ENCODE measurements around the gene SGMS2.

Gene SGMS2

DNA sequence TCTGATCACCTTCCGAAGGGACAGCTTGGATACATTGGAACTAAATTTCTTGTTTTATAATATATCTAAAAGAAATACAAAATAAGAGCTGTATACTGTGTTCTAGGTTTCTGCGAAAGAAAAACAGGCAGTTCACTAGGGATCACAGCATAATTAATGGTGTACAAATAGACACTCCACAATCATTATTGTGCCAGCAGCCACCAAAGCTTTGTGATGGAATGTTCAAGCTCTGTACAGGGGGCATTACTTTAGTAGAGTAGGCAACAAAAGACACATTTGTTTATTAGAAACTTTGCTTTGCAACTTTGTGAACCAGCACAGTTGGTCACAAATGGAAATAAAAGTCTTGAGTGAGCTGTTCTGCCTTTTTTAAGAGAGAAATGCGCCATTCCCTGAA lies 49.3 kb downstream of the SGMS2 start:
- DNase-seq = no peak
- TF ChIP-seq, protein P1, sequence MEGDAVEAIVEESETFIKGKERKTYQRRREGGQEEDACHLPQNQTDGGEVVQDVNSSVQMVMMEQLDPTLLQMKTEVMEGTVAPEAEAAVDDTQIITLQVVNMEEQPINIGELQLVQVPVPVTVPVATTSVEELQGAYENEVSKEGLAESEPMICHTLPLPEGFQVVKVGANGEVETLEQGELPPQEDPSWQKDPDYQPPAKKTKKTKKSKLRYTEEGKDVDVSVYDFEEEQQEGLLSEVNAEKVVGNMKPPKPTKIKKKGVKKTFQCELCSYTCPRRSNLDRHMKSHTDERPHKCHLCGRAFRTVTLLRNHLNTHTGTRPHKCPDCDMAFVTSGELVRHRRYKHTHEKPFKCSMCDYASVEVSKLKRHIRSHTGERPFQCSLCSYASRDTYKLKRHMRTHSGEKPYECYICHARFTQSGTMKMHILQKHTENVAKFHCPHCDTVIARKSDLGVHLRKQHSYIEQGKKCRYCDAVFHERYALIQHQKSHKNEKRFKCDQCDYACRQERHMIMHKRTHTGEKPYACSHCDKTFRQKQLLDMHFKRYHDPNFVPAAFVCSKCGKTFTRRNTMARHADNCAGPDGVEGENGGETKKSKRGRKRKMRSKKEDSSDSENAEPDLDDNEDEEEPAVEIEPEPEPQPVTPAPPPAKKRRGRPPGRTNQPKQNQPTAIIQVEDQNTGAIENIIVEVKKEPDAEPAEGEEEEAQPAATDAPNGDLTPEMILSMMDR (IDR thresholded peaks at IDR 0.05; ENCODE audit: low read depth, low read length, missing control alignments) = no peak
- H3K27ac ChIP-seq = no peak overlapping the region
- no peaks in the 10 kb centered on the region for H3K36me3 ChIP-seq (replicated peaks)
- H3K27me3 ChIP-seq (replicated peaks) = no peaks in the 10 kb centered on the region
- in situ Hi-C loops (cut with HindIII; ENCODE audit: low pct_ligation_motif_present, low sequenced_read_pairs) = no loop called here
- no peak overlapping the region for H3K4me3 ChIP-seq (ENCODE audit: low read depth, low read length)

DNA sequence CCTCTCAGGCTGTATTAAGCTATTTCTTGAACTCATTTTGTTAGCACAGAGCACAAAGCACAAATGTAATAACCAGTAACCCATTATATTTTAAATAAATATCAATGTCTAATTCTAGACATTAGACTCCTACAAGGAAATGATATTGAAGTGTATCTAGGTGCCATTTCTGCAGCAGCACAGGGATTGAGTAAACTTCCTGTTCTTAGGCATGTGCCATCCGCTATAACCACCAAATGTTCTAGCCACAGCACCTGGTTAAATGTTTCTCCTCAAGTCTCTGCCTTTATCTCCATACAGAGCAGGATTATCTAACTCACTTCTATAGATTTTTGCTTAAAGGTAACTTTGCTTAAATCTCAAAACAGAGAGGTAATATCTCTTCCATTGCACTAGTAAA lies 51.4 kb downstream of the SGMS2 start:
- Histone ChIP-seq H3K4me3 (ENCODE audit: low read depth, low read length) (no peak overlapping the region), H3K27ac (no peak overlapping the region), H3K36me3 (replicated peaks) (no peaks in the 10 kb centered on the region), H3K27me3 (replicated peaks) (no peaks in the 10 kb centered on the region)
- in situ Hi-C loops (cut with HindIII; ENCODE audit: low pct_ligation_motif_present, low sequenced_read_pairs) = no loop called here
- TF ChIP-seq, protein P1 (IDR thresholded peaks at IDR 0.05; ENCODE audit: low read depth, low read length, missing control alignments) = no peak
- DNase-seq = no peak

DNA sequence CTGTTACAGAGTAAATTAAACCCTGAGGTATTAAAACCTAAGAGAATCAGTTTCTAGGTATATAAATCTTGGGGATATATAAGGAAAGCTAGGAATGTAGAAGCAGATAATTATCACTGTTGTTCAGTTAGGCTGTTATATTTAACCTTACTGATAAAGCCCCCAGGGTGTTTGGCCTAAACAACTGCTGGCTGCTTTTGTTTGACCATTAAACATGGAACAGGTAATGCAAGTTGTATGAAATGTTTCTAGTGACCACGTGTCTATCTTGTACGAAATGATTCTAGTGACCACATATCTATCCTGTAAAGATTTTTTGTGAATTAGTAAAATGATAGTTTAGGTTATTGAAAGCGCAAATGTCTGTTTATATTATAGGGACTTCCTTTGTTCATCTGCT lies 52.6 kb downstream of the SGMS2 start:
- H3K27me3 ChIP-seq (replicated peaks) = no peaks in the 10 kb centered on the region
- no peaks in the 10 kb centered on the region for H3K36me3 ChIP-seq (replicated peaks)
- H3K4me3 ChIP-seq (ENCODE audit: low read depth, low read length) = no peak overlapping the region
- TF ChIP-seq, protein P1 (IDR thresholded peaks at IDR 0.05; ENCODE audit: low read depth, low read length, missing control alignments) = no peak
- in situ Hi-C loops (cut with HindIII; ENCODE audit: low pct_ligation_motif_present, low sequenced_read_pairs) = no loop called here
- no peak overlapping the region for H3K27ac ChIP-seq
- no peak for DNase-seq

DNA sequence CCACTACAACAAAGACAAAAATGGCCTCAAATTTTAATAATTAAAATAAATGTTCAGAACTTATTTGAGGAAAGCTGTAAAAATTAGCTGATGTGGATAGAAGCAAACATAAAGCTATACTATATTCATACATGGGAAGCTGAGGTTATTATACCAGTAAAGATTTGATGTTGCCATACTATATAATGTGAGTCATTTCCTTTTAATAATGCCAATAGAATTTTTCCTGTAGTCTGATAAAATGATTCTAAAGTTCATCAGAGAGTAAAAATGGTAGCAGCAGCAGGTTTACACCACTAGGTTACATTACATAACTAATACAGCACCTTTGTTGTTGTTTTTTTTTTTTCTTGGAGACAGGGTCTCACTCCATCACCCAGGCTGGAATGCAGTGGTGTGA lies 61.1 kb downstream of the SGMS2 start:
- no peak for DNase-seq
- Histone ChIP-seq H3K27ac (no peak overlapping the region), H3K4me3 (ENCODE audit: low read depth, low read length) (no peak overlapping the region), H3K27me3 (replicated peaks) (no peaks in the 10 kb centered on the region), H3K36me3 (replicated peaks) (no peaks in the 10 kb centered on the region)
- in situ Hi-C loops (cut with HindIII; ENCODE audit: low pct_ligation_motif_present, low sequenced_read_pairs) = no loop called here
- TF ChIP-seq, protein P1 (IDR thresholded peaks at IDR 0.05; ENCODE audit: low read depth, low read length, missing control alignments) = no peak

DNA sequence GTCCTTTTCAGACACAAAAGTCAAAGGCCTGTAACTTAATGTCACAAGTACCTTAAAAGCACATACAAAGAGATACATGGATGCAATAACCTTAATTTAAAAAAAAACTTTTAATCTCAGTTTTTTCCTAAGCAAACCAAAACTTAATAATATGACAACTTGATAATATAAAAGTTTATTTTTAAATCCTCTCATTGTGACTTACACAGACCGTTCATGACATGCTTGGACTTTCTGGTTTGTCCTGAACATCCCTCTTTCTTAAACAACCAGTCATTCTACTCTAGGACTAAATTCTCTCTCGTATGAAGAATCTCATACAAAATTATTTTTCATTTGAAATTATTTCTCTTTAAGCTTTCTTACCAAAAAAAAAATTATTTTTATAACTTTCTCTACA lies 63.5 kb downstream of the SGMS2 start:
- H3K27me3 ChIP-seq (replicated peaks) = no peaks in the 10 kb centered on the region
- no peak overlapping the region for H3K4me3 ChIP-seq (ENCODE audit: low read depth, low read length)
- H3K27ac ChIP-seq = no peak overlapping the region
- DNase-seq = no peak
- TF ChIP-seq, protein P1 (IDR thresholded peaks at IDR 0.05; ENCODE audit: low read depth, low read length, missing control alignments) = no peak
- in situ Hi-C loops (cut with HindIII; ENCODE audit: low pct_ligation_motif_present, low sequenced_read_pairs) = no loop called here
- no peaks in the 10 kb centered on the region for H3K36me3 ChIP-seq (replicated peaks)

DNA sequence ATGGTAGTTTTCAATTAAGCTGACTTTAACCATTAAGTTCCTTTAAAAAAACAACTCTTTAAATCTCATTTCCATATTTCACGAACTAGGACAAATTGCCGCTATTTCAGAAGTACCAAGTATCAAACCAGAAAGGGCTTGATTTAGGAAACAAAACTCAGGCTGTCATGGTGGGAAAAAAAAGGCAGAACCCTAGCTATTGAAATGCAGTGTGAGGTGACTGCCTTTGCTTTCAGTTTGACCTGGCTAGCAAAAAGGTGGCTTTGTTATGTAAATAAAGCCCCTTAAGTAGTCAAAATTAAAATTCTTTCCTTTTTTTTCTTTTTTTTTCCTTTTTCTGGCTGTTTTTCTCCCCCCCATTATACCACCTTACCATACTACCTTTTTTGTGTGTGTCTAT lies 66.0 kb downstream of the SGMS2 start:
- no peak for DNase-seq
- no peaks in the 10 kb centered on the region for H3K36me3 ChIP-seq (replicated peaks)
- H3K4me3 ChIP-seq (ENCODE audit: low read depth, low read length) = no peak overlapping the region
- no peaks in the 10 kb centered on the region for H3K27me3 ChIP-seq (replicated peaks)
- in situ Hi-C loops (cut with HindIII; ENCODE audit: low pct_ligation_motif_present, low sequenced_read_pairs) = no loop called here
- no peak overlapping the region for H3K27ac ChIP-seq
- TF ChIP-seq, protein P1 (IDR thresholded peaks at IDR 0.05; ENCODE audit: low read depth, low read length, missing control alignments) = no peak

Measured in brain microvascular endothelial cell (primary cell).